Parathyroid adenoma (tissue), 2 donors: ENCODE data around the gene PTPRA.
"Not testable (repeated sequence)": the region's sequence is repeated elsewhere in the genome, so short reads cannot be mapped to it uniquely, and the experiment has no call there.

Source experiments
- H2AFZ ChIP-seq: fragments of 300-600 bp; sonication (generic); one replicate; pipeline ENCODE4 v1.7.0; 2017; ENCODE audit warnings: antibody characterized with exemption, mild to moderate bottlenecking
- H3K27ac ChIP-seq: fragments of 300-600 bp; sonication (generic); one replicate; pipeline ENCODE4 v1.7.0; 2017
- H3K27me3 ChIP-seq: fragments of 300-600 bp; sonication (generic); one replicate; pipeline ENCODE4 v1.7.0; 2017; ENCODE audit warnings: low read length; ENCODE audit not compliant: control insufficient read depth, insufficient read depth
- H3K36me3 ChIP-seq: fragments of 300-600 bp; sonication (generic); one replicate; pipeline ENCODE4 v1.7.0; 2017; ENCODE audit warnings: low read length; ENCODE audit not compliant: control insufficient read depth, insufficient read depth
- H3K4me1 ChIP-seq: fragments of 300-600 bp; sonication (generic); one replicate; pipeline ENCODE4 v1.7.0; 2017; ENCODE audit warnings: control low read depth
- H3K4me2 ChIP-seq: fragments of 300-600 bp; sonication (generic); one replicate; pipeline ENCODE4 v1.7.0; 2017; ENCODE audit warnings: low read length
- H3K4me3 ChIP-seq: fragments of 300-600 bp; sonication (generic); one replicate; pipeline ENCODE4 v1.7.0; 2017; ENCODE audit warnings: low read depth, low read length
- H3K79me2 ChIP-seq: fragments of 300-600 bp; sonication (generic); one replicate; pipeline ENCODE4 v1.7.0; 2017; ENCODE audit warnings: control low read depth
- H3K9ac ChIP-seq: fragments of 300-600 bp; sonication (generic); one replicate; pipeline ENCODE4 v1.7.0; 2017; ENCODE audit warnings: mild to moderate bottlenecking
- H3K9me3 ChIP-seq: fragments of 300-600 bp; sonication (generic); one replicate; pipeline ENCODE4 v1.7.0; 2017; ENCODE audit warnings: low read length; ENCODE audit not compliant: control insufficient read depth
- TF ChIP-seq, protein P1 (sequence below): fragments of 300-600 bp; sonication (generic); IDR thresholded peaks from one replicate; pipeline ENCODE4 v1.7.0; 2017; ENCODE audit warnings: antibody characterized with exemption, mild to moderate bottlenecking
- donor health status: primary hyperparathyroidism.

The PTPRA gene

DNA sequence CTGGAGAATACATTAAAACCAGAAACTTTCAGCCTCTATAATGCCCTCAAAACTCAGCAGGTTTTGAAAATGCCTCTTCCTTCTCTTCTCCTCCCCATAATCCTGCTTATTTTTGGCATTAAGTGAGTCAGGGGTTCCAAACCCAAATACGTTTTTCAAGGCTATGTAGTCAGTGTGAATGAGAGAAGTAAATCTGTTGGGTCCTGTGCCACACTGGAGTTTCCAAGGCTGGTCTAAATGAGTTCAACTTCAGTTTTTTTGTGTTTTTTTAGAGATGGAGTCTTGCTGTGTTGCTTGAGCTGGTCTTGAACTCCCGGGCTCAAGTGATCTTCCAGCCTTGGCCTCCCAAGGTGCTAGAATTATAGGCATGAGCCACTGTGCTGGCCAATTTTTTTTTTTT lies 20.9 kb downstream of the PTPRA start:
- Histone ChIP-seq H3K4me2 (no peak overlapping the region), H3K79me2 (peaks cover 38% of the 10 kb centered on the region)

DNA sequence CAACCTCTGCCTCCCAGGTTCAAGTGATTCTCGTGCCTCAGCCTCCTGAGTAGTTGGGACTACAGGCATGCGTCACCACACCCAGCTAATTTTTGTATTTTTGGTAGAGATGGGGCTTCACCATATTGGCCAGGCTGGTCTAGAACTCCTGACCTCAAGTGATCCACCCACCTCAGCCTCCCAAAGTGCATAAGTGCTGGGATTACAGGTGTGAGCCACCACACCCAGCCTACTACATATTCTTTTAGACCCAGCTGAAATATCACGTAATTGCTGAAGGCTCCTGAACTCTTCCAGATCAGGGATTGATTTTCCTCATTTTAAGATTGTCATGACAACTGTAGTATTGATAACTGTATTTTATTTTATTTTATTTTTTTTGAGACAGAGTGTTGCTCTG lies 21.9 kb downstream of the PTPRA start:
- not testable (repeated sequence) for H3K4me3 ChIP-seq, H3K27me3 ChIP-seq, H2AFZ ChIP-seq, H3K36me3 ChIP-seq, H3K27ac ChIP-seq, H3K9ac ChIP-seq, H3K9me3 ChIP-seq, H3K4me2 ChIP-seq
- peaks cover 16% of the 10 kb centered on the region for H3K4me1 ChIP-seq
- H3K79me2 ChIP-seq, result peaks cover 45% of the 10 kb centered on the region

More for the DNA sequence above, 20.9 kb downstream of the PTPRA start:
- H3K9ac ChIP-seq, result no peak overlapping the region
- no peak overlapping the region for H3K27ac ChIP-seq
- no peaks in the 10 kb centered on the region for H3K36me3 ChIP-seq
- H3K4me3 ChIP-seq, result no peak overlapping the region
- H2AFZ ChIP-seq, result no peak overlapping the region
- peaks cover 16% of the 10 kb centered on the region for H3K4me1 ChIP-seq
- H3K27me3 ChIP-seq, result no peaks in the 10 kb centered on the region
- TF ChIP-seq, protein P1, sequence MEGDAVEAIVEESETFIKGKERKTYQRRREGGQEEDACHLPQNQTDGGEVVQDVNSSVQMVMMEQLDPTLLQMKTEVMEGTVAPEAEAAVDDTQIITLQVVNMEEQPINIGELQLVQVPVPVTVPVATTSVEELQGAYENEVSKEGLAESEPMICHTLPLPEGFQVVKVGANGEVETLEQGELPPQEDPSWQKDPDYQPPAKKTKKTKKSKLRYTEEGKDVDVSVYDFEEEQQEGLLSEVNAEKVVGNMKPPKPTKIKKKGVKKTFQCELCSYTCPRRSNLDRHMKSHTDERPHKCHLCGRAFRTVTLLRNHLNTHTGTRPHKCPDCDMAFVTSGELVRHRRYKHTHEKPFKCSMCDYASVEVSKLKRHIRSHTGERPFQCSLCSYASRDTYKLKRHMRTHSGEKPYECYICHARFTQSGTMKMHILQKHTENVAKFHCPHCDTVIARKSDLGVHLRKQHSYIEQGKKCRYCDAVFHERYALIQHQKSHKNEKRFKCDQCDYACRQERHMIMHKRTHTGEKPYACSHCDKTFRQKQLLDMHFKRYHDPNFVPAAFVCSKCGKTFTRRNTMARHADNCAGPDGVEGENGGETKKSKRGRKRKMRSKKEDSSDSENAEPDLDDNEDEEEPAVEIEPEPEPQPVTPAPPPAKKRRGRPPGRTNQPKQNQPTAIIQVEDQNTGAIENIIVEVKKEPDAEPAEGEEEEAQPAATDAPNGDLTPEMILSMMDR, result no peak
- H3K9me3 ChIP-seq, result no peaks in the 10 kb centered on the region

DNA sequence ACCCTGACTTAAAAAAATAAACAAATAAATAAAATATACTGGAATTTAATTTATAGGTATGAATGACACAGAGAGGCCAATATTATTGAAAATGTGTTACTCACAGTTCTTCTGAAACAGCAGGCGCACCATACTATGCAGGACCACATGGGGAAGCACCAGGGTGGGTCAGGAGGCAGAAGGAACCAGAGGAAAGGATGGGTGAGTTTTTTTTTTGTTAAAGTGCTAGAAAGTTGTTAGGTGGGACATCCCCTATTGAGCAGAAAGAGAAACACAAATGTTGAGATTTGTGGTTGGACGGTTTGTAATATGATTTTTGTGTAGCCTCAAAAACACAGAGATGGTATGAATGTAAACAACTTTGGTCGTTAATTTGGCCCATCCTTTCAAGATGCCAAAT lies 26.0 kb downstream of the PTPRA start:
- no peak overlapping the region for H2AFZ ChIP-seq
- peaks cover 46% of the 10 kb centered on the region for H3K79me2 ChIP-seq

DNA sequence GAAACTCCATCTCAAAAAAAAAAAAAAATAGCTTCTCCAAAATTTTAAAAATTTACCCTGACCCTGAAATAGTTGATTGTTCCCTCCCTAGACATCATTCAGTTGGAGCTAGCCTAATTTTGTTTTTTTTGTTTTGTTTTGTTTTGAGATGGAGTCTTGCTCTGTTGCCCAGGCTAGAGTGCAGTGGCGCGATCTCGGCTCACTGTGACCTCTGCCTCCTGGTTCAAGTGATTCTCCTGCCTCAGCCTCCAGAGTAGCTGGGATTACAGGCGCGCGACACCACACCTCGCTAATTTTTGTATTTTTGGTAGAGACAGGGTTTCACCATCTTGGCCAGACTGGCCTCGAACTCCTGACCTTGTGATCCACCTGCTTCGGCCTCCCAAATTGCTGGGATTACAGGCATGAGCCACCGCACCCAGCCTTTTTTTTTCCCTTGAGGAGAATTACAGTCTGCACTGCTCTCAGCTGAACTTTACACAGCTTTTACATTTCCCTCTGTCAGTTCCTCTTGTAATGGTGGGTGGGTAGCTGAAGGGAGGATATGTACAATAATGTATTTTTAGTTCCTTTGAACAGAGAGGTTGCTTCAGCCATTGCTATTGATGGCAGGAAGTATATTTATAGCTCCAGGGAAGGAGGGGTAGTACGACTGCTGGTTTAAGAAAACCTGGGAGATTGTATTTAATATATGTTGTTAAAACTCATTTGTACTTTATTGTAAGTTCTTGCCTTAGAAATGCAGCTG lies 27.7 kb downstream of the PTPRA start:
- Histone ChIP-seq H3K9me3 (no peaks in the 10 kb centered on the region), H3K4me2 (no peak overlapping the region), H3K36me3 (no peaks in the 10 kb centered on the region), H2AFZ (no peak overlapping the region), H3K27ac (no peak overlapping the region), H3K27me3 (no peaks in the 10 kb centered on the region), H3K79me2 (peaks cover 33% of the 10 kb centered on the region), H3K4me1 (no peaks in the 10 kb centered on the region), H3K4me3 (no peak overlapping the region), H3K9ac (no peak overlapping the region)
- TF ChIP-seq, protein P1, result no peak

More for the DNA sequence above, 26.0 kb downstream of the PTPRA start:
- no peaks in the 10 kb centered on the region for H3K27me3 ChIP-seq
- H3K4me1 ChIP-seq, result no peaks in the 10 kb centered on the region
- no peak overlapping the region for H3K4me2 ChIP-seq
- no peak overlapping the region for H3K27ac ChIP-seq
- no peaks in the 10 kb centered on the region for H3K36me3 ChIP-seq
- TF ChIP-seq, protein P1, result no peak
- no peaks in the 10 kb centered on the region for H3K9me3 ChIP-seq
- no peak overlapping the region for H3K9ac ChIP-seq
- H3K4me3 ChIP-seq, result no peak overlapping the region

DNA sequence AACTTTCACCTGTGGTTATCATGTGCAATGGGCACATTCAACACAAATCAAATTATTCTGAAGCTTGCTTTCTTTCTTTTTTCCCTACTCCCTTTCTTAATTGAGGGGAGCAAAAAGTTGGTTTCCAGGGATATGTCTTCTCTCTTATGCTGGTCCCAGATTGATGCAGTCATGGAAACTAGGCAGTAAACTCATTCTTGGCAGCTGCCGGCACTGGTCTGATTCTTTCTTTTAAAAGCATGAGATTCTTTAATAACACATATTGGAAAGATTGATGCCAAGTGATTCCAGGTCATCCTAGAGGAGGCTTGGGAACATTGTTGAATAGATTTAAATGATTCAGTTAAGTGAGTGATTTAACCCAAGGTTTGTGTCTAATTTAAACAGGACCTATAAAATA lies 29.0 kb downstream of the PTPRA start:
- Histone ChIP-seq H3K9ac (no peak overlapping the region), H2AFZ (no peak overlapping the region), H3K9me3 (no peaks in the 10 kb centered on the region), H3K27ac (no peak overlapping the region), H3K4me2 (no peak overlapping the region), H3K4me3 (no peak overlapping the region), H3K36me3 (no peaks in the 10 kb centered on the region), H3K79me2 (peaks cover 24% of the 10 kb centered on the region), H3K4me1 (no peaks in the 10 kb centered on the region), H3K27me3 (no peaks in the 10 kb centered on the region)
- TF ChIP-seq, protein P1, result no peak
